ENCODE data around the gene RPS28. TPM values are rescaled to one million over a fixed set of nuclear protein-coding genes. Genes with fewer than 3 reads are reported as not detected.
"Not testable (repeated sequence)": the region's sequence is repeated elsewhere in the genome, so short reads cannot be mapped to it uniquely, and the experiment has no call there.

Gene RPS28
- total RNA-seq, 4 donors from 2014 or later: 248 to 436 (median 313) TPM

DNA sequence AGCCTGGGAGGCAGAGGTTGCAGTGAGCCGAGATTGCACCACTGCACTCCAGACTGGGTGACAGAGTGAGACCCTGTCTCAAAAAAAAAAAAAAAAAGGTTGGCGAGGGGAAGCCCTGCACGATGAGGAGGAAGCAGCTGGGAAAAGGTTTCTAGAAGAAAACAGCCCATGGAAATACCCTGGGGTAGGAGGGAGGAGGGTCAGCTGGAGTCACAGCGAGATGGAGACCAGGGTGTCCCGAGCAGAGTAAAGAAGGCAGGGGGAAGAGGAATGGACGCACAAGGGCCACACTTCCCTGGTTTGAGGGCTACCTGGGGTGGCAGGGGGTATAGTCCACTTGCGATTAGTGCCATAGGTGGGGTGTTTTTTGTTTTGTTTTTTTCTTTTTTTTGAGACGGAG, 15.4 kb downstream of the RPS28 start:
- no peak overlapping the region for H3K27ac ChIP-seq
- TF ChIP-seq, protein P1, sequence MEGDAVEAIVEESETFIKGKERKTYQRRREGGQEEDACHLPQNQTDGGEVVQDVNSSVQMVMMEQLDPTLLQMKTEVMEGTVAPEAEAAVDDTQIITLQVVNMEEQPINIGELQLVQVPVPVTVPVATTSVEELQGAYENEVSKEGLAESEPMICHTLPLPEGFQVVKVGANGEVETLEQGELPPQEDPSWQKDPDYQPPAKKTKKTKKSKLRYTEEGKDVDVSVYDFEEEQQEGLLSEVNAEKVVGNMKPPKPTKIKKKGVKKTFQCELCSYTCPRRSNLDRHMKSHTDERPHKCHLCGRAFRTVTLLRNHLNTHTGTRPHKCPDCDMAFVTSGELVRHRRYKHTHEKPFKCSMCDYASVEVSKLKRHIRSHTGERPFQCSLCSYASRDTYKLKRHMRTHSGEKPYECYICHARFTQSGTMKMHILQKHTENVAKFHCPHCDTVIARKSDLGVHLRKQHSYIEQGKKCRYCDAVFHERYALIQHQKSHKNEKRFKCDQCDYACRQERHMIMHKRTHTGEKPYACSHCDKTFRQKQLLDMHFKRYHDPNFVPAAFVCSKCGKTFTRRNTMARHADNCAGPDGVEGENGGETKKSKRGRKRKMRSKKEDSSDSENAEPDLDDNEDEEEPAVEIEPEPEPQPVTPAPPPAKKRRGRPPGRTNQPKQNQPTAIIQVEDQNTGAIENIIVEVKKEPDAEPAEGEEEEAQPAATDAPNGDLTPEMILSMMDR (IDR thresholded peaks at IDR 0.05 in 4 of 5, conservative IDR thresholded peaks at IDR 0.05 in 1 of 5): no peak
- H3K27me3 ChIP-seq: peaks cover 19 to 38% (median 26%) of the 10 kb centered on the region in 3 donors
- intact Hi-C loops (cut with DNase I; ENCODE audit: low total_unique reads): no loop called here
- no peak for ATAC-seq
- no peaks in the 10 kb centered on the region for H3K36me3 ChIP-seq
- in situ Hi-C loops (cut with MboI; ENCODE audit: low sequenced_read_pairs in 4 of 4): no loop called here
- no peaks in the 10 kb centered on the region for H3K9me3 ChIP-seq
- no peak for DNase-seq
- no peak overlapping the region for H3K4me3 ChIP-seq
- peaks cover 3 to 10% of the 10 kb centered on the region in 2 donors for H3K4me1 ChIP-seq

DNA sequence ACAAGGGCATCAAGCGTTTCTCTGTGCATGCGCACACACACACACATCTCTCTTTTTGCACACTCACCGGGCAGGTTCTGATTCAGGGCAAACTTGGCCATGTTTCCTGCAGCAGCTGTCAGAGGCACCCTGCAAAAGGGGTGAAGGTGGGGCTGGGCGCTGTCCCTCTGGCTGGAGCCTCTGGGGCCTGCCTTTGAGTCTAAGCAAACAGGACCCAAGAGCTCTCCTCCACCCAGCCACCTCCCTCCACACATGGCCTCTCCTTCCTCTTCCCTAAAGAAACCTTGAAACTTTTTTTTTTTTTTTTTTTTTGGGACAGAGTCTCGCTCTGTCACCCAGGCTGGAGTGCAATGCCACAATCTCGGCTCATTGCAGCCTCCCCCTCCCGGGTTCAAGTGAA, 16.4 kb downstream of the RPS28 start:
- Histone ChIP-seq H3K4me1 (peaks cover 3 to 10% of the 10 kb centered on the region in 2 donors), H3K36me3 (no peaks in the 10 kb centered on the region), H3K4me3 (no peak overlapping the region), H3K9me3 (no peaks in the 10 kb centered on the region), H3K27me3 (peaks cover 19 to 44% (median 33%) of the 10 kb centered on the region in 3 donors), H3K27ac (peak overlapping the region in 2 of 4 donors; percentile 34 to 40)
- ATAC-seq (no peak), DNase-seq (no peak)
- intact Hi-C loops (cut with DNase I; ENCODE audit: low total_unique reads): no loop called here
- in situ Hi-C loops (cut with MboI; ENCODE audit: low sequenced_read_pairs in 4 of 4): no loop called here
- TF ChIP-seq, protein P1 (IDR thresholded peaks at IDR 0.05 in 4 of 5, conservative IDR thresholded peaks at IDR 0.05 in 1 of 5): no peak
- no peak for TF ChIP-seq POLR2A (IDR thresholded peaks at IDR 0.05)

DNA sequence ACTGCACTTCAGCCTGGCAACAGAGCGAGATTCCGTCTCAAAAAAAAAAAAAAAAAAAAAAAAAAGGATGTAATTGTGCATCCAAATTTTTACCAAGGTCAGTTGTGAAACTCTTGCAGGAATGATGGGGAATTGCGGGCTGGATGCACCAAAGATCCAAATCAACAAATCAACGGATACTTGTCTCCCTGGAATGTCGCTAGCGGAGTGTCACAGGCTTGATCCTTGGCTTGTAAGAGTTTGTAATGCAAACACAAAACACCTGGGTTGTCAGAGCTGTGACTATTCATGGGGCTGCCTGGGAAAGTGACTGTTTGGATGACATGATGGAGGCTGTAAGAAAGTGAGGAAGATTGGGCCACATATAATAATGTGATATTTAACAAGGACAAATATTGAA, 17.5 kb downstream of the RPS28 start:
- in situ Hi-C loops (cut with MboI; ENCODE audit: low sequenced_read_pairs in 4 of 4): no loop called here
- Histone ChIP-seq H3K9me3 (no peaks in the 10 kb centered on the region), H3K36me3 (no peaks in the 10 kb centered on the region), H3K27me3 (peaks cover 19 to 42% (median 33%) of the 10 kb centered on the region in 3 donors), H3K27ac (no peak overlapping the region), H3K4me1 (peaks cover 3 to 9% of the 10 kb centered on the region in 2 donors), H3K4me3 (no peak overlapping the region)
- no peak for TF ChIP-seq POLR2A (IDR thresholded peaks at IDR 0.05)
- TF ChIP-seq, protein P1 (IDR thresholded peaks at IDR 0.05 in 4 of 5, conservative IDR thresholded peaks at IDR 0.05 in 1 of 5): no peak
- no peak for ATAC-seq
- intact Hi-C loops (cut with DNase I; ENCODE audit: low total_unique reads): no loop called here
- no peak for DNase-seq

DNA sequence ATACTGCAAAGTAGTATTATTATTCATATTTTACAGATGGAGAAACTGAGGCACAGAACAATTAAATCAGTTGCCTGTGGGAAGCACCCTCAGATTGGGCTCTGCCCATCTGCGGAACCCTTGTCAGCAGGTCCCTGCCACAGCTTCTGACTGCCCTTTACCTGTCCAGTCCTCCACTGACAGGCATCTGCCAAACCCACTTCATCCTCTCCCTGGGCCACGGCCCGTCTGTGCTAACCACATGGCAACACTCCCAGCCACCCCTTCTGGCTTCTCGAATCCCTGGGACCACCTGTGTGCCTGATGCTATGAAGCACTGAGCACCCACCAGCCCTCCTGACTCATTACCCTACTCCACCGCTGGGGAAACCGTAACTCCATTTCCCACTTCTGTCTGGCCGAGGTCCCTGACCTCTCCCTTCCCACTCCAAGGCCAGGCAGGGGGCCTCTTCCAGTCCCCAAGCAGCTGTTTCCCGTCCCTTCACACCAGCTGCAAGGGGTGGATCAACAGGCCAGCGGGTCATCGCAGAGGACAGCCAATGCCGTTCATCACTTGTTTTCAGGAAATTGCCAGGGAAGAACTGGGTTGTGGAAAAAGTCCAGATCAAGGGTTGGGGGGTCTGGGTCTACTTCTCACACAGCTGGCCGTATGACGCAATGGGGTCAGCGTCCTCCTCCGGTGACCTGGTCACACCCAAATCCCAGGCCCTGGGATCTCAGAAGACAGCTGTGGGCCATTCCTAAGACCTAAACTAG, 19.2 kb downstream of the RPS28 start:
- H3K4me3 ChIP-seq: peak overlapping the region in 1 of 4 donors; percentile 67
- ATAC-seq (peak; percentile 45 to 67), DNase-seq (peak; percentile 38 to 47)
- H3K36me3 ChIP-seq: no peaks in the 10 kb centered on the region
- H3K27ac ChIP-seq: peak overlapping the region; percentile 79 to 90 (median 85)
- in situ Hi-C loops (cut with MboI; ENCODE audit: low sequenced_read_pairs in 4 of 4): no loop called here
- H3K9me3 ChIP-seq: no peaks in the 10 kb centered on the region
- intact Hi-C loops (cut with DNase I; ENCODE audit: low total_unique reads): no loop called here
- peaks cover 10 to 36% (median 23%) of the 10 kb centered on the region in 3 donors for H3K27me3 ChIP-seq
- H3K4me1 ChIP-seq: peaks cover 3 to 9% of the 10 kb centered on the region in 2 donors
- TF ChIP-seq POLR2A (IDR thresholded peaks at IDR 0.05): no peak
- TF ChIP-seq, protein P1 (IDR thresholded peaks at IDR 0.05 in 4 of 5, conservative IDR thresholded peaks at IDR 0.05 in 1 of 5): no peak

DNA sequence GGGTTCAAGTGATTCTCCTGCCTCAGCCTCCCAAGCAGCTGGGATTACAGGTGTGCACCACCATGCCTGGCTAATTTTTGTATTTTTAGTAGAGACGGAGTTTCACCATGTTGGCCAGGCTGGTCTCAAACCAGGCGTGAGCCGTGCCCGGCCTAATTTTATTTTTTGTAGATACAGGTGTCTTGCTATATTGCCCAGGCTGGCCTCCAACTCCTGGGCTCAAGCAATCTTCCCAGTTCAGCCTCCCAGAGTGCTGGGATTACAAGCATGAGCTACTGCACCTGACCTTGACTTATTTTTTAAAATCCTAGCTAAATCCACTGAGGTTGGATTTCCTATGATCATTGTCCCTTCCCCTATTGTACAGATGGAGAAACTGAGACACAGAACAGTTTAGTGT, 20.2 kb downstream of the RPS28 start:
- intact Hi-C loops (cut with DNase I; ENCODE audit: low total_unique reads); DNase-seq; in situ Hi-C loops (cut with MboI; ENCODE audit: low sequenced_read_pairs in 4 of 4); ATAC-seq; H3K9me3 ChIP-seq; H3K36me3 ChIP-seq; H3K4me1 ChIP-seq: not testable (repeated sequence)
- Histone ChIP-seq H3K27ac (peak overlapping the region; percentile 79 to 90 (median 85)), H3K4me3 (peak overlapping the region in 2 of 4 donors; percentile 59 to 67), H3K27me3 (peaks cover 5 to 29% (median 18%) of the 10 kb centered on the region in 3 donors)
